Thyroid gland (tissue), 4 donors: ENCODE measurements around the gene SIPA1L3.

Source experiments
- POLR2A ChIP-seq, 2 donors: fragments of 450-650 bp; IDR thresholded peaks; one replicate each; pipeline ENCODE4 v1.6.1; 2017; ENCODE audit warnings: antibody characterized with exemption in 2 of 2, mild to moderate bottlenecking in 2 of 2, moderate library complexity in 1 of 2
- TF ChIP-seq, protein P1 (sequence below), 6 experiments: fragments of 200-600 bp in 3 of 6; fragments of 450-650 bp in 3 of 6; sonication (generic) in 3 of 6; IDR thresholded peaks; one replicate each; pipeline ENCODE4 v1.5.1; 2016 to 2019; ENCODE audit warnings: antibody characterized with exemption in 6 of 6, mild to moderate bottlenecking in 2 of 6, inconsistent platforms in 1 of 6, moderate library complexity in 1 of 6

DNA sequence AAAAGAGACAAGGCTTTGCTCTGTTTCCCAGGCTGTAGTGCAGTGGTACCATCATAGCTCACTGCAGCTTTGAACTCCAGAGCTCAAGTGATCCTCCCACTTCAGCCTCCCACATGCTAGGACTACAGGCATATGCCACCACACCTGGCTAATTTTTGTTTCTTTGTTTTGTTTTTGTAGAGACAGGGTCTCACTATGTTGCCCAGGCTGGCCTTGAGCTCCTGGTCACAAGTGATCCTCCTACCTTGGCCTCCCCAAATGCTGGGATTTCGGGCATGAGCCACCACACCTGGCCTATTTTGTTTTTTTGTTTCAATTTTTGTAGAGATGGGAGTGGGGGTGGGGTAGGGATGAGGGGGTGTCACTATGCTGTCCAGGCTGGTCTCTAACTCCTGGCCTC is 7.6 kb upstream of the SIPA1L3 start:
- TF ChIP-seq, protein P1, sequence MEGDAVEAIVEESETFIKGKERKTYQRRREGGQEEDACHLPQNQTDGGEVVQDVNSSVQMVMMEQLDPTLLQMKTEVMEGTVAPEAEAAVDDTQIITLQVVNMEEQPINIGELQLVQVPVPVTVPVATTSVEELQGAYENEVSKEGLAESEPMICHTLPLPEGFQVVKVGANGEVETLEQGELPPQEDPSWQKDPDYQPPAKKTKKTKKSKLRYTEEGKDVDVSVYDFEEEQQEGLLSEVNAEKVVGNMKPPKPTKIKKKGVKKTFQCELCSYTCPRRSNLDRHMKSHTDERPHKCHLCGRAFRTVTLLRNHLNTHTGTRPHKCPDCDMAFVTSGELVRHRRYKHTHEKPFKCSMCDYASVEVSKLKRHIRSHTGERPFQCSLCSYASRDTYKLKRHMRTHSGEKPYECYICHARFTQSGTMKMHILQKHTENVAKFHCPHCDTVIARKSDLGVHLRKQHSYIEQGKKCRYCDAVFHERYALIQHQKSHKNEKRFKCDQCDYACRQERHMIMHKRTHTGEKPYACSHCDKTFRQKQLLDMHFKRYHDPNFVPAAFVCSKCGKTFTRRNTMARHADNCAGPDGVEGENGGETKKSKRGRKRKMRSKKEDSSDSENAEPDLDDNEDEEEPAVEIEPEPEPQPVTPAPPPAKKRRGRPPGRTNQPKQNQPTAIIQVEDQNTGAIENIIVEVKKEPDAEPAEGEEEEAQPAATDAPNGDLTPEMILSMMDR (IDR thresholded peaks at IDR 0.05): no peak
- TF ChIP-seq POLR2A (IDR thresholded peaks at IDR 0.05): no peak
